Measurements from ENCODE around the gene KRT78. TPM values are rescaled to one million over a fixed set of nuclear protein-coding genes. Genes with fewer than 3 reads are reported as not detected.
"Not testable (repeated sequence)": the region's sequence is repeated elsewhere in the genome, so short reads cannot be mapped to it uniquely, and the experiment has no call there.

Gene KRT78
- total RNA-seq, 3 donors from 2014 or later (not counting 1 experiment from before 2014, with no cell fraction given) = not detected

DNA sequence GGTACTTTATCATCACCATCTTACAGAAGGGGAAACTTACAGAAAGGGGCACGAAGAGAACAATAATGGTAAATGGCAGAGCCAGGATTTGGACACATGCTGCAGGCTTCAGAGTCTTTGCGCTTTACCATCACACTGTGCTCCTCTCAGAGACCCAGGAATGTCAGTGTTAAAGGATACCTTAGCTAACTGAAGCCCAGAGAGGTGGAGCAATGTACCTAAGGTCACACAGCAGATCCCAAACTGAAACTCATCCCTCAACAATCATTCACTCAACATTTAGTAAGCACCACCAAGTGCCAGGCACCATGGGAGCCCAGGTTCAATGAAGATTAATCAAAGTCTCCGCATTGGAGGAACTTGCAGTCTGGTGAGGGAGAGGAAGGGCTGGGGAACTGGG is 8.0 kb upstream of the KRT78 start:
- WGBS (ENCODE audit: insufficient coverage) = 90% methylated on average over 3 of the region's 3 CpGs
- TF ChIP-seq, protein P1, sequence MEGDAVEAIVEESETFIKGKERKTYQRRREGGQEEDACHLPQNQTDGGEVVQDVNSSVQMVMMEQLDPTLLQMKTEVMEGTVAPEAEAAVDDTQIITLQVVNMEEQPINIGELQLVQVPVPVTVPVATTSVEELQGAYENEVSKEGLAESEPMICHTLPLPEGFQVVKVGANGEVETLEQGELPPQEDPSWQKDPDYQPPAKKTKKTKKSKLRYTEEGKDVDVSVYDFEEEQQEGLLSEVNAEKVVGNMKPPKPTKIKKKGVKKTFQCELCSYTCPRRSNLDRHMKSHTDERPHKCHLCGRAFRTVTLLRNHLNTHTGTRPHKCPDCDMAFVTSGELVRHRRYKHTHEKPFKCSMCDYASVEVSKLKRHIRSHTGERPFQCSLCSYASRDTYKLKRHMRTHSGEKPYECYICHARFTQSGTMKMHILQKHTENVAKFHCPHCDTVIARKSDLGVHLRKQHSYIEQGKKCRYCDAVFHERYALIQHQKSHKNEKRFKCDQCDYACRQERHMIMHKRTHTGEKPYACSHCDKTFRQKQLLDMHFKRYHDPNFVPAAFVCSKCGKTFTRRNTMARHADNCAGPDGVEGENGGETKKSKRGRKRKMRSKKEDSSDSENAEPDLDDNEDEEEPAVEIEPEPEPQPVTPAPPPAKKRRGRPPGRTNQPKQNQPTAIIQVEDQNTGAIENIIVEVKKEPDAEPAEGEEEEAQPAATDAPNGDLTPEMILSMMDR (IDR thresholded peaks at IDR 0.05) = no peak
- Mint-ChIP-seq H3K4me3 (no peak overlapping the region), H3K9me3 (no peaks in the 10 kb centered on the region), H3K4me1 (peaks cover 0 to 14% of the 10 kb centered on the region in 2 donors), H3K27me3 (ENCODE audit: low read depth in 2 of 2) (peaks cover 6 to 9% of the 10 kb centered on the region in 2 donors), H3K27ac (no peak overlapping the region), H3K36me3 (no peaks in the 10 kb centered on the region)
- no peak overlapping the region for H3K27ac ChIP-seq (ENCODE audit: low read length)
- ATAC-seq (no peak), DNase-seq (no peak)
- intact Hi-C loops (cut with micrococcal nuclease) = no loop called here
- H3K4me1 ChIP-seq (ENCODE audit: control insufficient read depth, insufficient read depth, low read length) = no peaks in the 10 kb centered on the region
- no peaks in the 10 kb centered on the region for H3K27me3 ChIP-seq (ENCODE audit: control insufficient read depth, insufficient read depth, low read length)
- H3K36me3 ChIP-seq (ENCODE audit: control insufficient read depth, insufficient read depth, low read length) = no peaks in the 10 kb centered on the region
- no peak overlapping the region for H3K4me3 ChIP-seq (ENCODE audit: low read length)
- no peaks in the 10 kb centered on the region for H3K9me3 ChIP-seq (ENCODE audit: control insufficient read depth, insufficient read depth, low read length)

DNA sequence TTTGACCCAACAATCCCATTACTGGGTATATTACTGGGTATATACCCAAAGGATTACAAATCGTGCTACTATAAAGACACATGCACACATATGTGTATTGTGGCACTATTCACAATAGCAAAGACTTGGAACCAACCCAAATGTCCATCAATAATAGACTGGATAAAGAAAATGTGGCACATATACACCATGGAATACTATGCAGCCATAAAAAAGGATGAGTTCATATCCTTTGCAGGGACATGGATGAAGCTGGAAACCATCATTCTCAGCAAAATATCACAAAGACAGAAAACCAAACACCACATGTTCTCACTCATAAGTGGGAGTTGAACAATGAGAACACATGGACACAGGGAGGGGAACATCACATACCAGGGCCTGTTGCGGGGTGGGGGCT is 7.3 kb upstream of the KRT78 start:
- peaks cover 0 to 14% of the 10 kb centered on the region in 2 donors for H3K4me1 Mint-ChIP-seq
- H3K27ac ChIP-seq (ENCODE audit: low read length); H3K4me3 ChIP-seq (ENCODE audit: low read length); intact Hi-C loops (cut with micrococcal nuclease); H3K9me3 ChIP-seq (ENCODE audit: control insufficient read depth, insufficient read depth, low read length); H3K27ac Mint-ChIP-seq; H3K36me3 Mint-ChIP-seq; DNase-seq; H3K4me1 ChIP-seq (ENCODE audit: control insufficient read depth, insufficient read depth, low read length); ATAC-seq; H3K36me3 ChIP-seq (ENCODE audit: control insufficient read depth, insufficient read depth, low read length); H3K9me3 Mint-ChIP-seq; H3K4me3 Mint-ChIP-seq; H3K27me3 ChIP-seq (ENCODE audit: control insufficient read depth, insufficient read depth, low read length): not testable (repeated sequence)
- no CpG with 5 or more reads among the region's 2 CpGs for WGBS (ENCODE audit: insufficient coverage)
- H3K27me3 Mint-ChIP-seq (ENCODE audit: low read depth in 2 of 2) = peaks cover 6 to 16% of the 10 kb centered on the region in 2 donors

DNA sequence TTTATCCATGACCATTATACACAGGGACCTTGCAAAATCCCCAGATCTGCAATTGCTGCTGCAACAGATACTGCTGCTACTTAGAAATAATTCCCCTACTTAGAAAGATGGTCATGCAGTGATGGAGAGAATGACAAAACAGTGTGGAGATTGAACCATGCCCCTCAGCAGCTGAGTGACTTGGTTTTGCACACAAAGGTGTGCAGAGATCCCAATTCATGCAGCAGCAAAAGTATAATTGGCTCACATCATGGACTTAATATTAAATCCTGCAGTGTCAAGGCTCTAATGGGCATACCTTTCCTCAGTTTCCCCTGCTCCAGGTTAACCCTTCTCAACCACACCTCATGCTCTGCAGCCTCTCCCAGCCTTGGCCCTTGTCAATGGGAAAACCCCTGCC is 3.0 kb upstream of the KRT78 start:
- no peak overlapping the region for H3K4me3 ChIP-seq (ENCODE audit: low read length)
- no peaks in the 10 kb centered on the region for H3K36me3 Mint-ChIP-seq
- H3K9me3 Mint-ChIP-seq = no peaks in the 10 kb centered on the region
- no peaks in the 10 kb centered on the region for H3K4me1 ChIP-seq (ENCODE audit: control insufficient read depth, insufficient read depth, low read length)
- H3K4me1 Mint-ChIP-seq = no peaks in the 10 kb centered on the region
- intact Hi-C loops (cut with micrococcal nuclease) = no loop called here
- TF ChIP-seq, protein P1 (IDR thresholded peaks at IDR 0.05) = no peak
- no peak overlapping the region for H3K27ac ChIP-seq (ENCODE audit: low read length)
- H3K27ac Mint-ChIP-seq = no peak overlapping the region
- DNase-seq (no peak), ATAC-seq (no peak)
- H3K27me3 Mint-ChIP-seq (ENCODE audit: low read depth in 2 of 2) = peaks cover 10 to 23% of the 10 kb centered on the region in 2 donors
- no peak overlapping the region for H3K4me3 Mint-ChIP-seq
- no peaks in the 10 kb centered on the region for H3K36me3 ChIP-seq (ENCODE audit: control insufficient read depth, insufficient read depth, low read length)
- no peaks in the 10 kb centered on the region for H3K9me3 ChIP-seq (ENCODE audit: control insufficient read depth, insufficient read depth, low read length)
- H3K27me3 ChIP-seq (ENCODE audit: control insufficient read depth, insufficient read depth, low read length) = no peaks in the 10 kb centered on the region

DNA sequence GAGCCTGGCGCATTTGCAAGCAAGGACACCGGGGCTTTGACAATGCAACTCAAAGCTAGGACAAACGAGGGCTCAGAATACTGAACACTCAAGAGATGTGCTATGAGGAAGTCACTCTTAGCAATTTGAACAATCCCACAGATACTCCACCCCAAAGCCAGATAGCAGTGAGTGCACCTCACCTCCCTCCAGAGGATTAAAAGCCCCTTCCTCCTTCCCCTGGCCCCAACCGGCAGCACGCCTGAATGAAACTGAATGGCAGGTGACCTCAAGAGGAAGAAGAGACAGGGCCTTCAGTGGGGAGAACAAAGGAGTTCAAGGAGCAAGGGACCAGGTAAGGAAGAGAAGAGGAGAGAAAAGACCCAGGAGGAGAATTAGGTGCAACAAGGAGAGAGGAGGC is 1.9 kb upstream of the KRT78 start:
- H3K36me3 ChIP-seq (ENCODE audit: control insufficient read depth, insufficient read depth, low read length) = no peaks in the 10 kb centered on the region
- TF ChIP-seq, protein P1 (IDR thresholded peaks at IDR 0.05) = no peak
- Mint-ChIP-seq H3K27me3 (ENCODE audit: low read depth in 2 of 2) (peaks cover 10 to 23% of the 10 kb centered on the region in 2 donors), H3K4me3 (no peak overlapping the region), H3K4me1 (no peaks in the 10 kb centered on the region), H3K9me3 (no peaks in the 10 kb centered on the region), H3K36me3 (no peaks in the 10 kb centered on the region), H3K27ac (no peak overlapping the region)
- WGBS (ENCODE audit: insufficient coverage) = 73% methylated on average over 5 of the region's 5 CpGs
- no peaks in the 10 kb centered on the region for H3K9me3 ChIP-seq (ENCODE audit: control insufficient read depth, insufficient read depth, low read length)
- no peaks in the 10 kb centered on the region for H3K4me1 ChIP-seq (ENCODE audit: control insufficient read depth, insufficient read depth, low read length)
- no peak overlapping the region for H3K27ac ChIP-seq (ENCODE audit: low read length)
- no peak for DNase-seq
- no peak for ATAC-seq
- H3K27me3 ChIP-seq (ENCODE audit: control insufficient read depth, insufficient read depth, low read length) = no peaks in the 10 kb centered on the region
- H3K4me3 ChIP-seq (ENCODE audit: low read length) = no peak overlapping the region
- intact Hi-C loops (cut with micrococcal nuclease) = no loop called here

All from natural killer cell (primary cell).